ENCODE measurements around the gene FAM83F.
A peak's percentile ranks its signal among the peaks of the same experiment; 100 is the strongest.
"Not testable (repeated sequence)": the region's sequence is repeated elsewhere in the genome, so short reads cannot be mapped to it uniquely, and the experiment has no call there.

FAM83F gene

GRCh38 chr22:39988386-39989114 is 6.2 kb upstream of the FAM83F start:
- no peak overlapping the region for H3K4me3 ChIP-seq (ENCODE audit: low read depth, low read length)
- no peak for TF ChIP-seq CTCF (IDR thresholded peaks at IDR 0.05; ENCODE audit: control insufficient read depth, extremely low read depth, insufficient read depth)
- DNase-seq (ENCODE audit: low read depth): no peak

DNA sequence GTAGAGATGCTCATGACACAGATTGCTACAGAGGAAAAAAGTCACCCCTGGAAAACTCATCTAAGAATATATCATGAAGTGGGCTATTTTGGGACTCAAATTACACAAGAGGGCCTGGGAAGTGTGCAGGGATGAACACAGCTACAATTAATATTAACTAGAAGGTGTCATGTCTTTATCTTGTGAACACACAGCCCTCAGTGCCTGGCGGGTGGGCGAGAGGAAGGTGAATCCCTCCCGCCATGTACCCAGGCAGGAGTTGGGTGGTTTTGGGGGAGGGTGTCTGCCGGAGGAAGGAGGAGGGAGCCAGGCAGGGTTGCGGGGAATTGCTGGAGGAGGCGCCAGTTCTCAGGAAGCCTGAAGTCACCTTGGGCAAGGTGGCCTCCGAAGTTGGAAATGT is 5.1 kb upstream of the FAM83F start:
- no peak for TF ChIP-seq CTCF (IDR thresholded peaks at IDR 0.05; ENCODE audit: control insufficient read depth, extremely low read depth, insufficient read depth)
- DNase-seq (ENCODE audit: low read depth): no peak
- no peak overlapping the region for H3K4me3 ChIP-seq (ENCODE audit: low read depth, low read length)

GRCh38 chr22:39990686-39991085 is 4.1 kb upstream of the FAM83F start:
- H3K4me3 ChIP-seq (ENCODE audit: low read depth, low read length): no peak overlapping the region
- no peak for TF ChIP-seq CTCF (IDR thresholded peaks at IDR 0.05; ENCODE audit: control insufficient read depth, extremely low read depth, insufficient read depth)
- no peak for DNase-seq (ENCODE audit: low read depth)

DNA sequence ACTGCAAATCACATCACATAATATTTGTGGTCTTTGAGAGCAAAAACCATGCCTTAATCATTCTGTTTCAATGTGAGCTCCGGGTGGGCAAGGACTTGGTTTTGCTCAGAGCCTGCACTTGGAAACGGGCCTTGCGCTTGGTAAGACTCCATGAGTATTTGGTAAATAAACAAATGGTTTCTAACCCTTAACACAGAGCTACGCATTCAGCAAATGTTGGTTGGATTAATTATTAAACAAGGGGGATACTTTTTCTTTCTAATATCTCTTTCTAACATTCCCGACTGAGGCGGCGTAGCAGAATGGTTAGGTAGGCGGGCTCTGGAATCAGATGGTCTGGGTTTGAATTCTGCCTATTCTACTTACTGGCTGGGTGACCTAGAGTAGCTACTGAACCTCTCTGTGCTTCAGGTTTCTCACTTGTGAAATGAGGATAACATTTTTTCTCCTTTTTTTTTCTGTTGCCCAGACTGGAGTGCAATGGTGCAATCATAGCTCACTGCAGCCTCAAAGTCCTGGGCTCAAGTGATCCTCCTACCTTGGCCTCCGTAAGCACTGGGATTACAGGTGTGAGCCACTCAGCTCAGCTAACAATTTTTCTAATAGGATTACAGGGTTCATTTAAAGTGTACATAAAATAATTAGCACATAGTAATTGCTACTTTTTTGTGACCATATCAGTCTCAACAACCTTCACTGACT is 3.4 kb upstream of the FAM83F start:
- no peak for DNase-seq (ENCODE audit: low read depth)
- no peak for TF ChIP-seq CTCF (IDR thresholded peaks at IDR 0.05; ENCODE audit: control insufficient read depth, extremely low read depth, insufficient read depth)
- H3K4me3 ChIP-seq (ENCODE audit: low read depth, low read length): no peak overlapping the region

- no peak for TF ChIP-seq CTCF (IDR thresholded peaks at IDR 0.05; ENCODE audit: control insufficient read depth, extremely low read depth, insufficient read depth)
- DNase-seq (ENCODE audit: low read depth): no peak
- no peak overlapping the region for H3K4me3 ChIP-seq (ENCODE audit: low read depth, low read length)
Measured at GRCh38 chr22:39992088-39992826, 2.5 kb upstream of the FAM83F start.

DNA sequence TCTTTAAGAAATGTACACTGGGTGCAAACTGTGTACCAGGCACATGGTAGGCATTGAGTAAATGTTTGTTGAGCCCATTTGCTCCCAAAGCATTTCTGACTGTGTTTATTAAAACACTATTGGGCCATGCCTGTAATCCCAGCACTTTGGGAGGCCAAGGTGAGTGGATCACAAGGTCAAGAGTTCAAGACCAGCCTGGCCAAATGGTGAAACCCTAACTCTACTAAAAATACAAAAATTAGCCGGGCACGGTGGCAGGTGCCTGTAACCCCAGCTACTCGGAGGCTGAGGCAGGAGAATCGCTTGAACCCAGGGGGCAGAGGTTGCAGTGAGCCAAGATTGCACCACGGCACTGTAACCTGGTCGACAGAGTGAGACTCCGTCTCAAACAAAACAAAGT is 1.9 kb upstream of the FAM83F start:
- not testable (repeated sequence) for DNase-seq (ENCODE audit: low read depth)

GRCh38 chr22:39994041-39994565 is 651 bp upstream of the FAM83F start:
- no peak for DNase-seq (ENCODE audit: low read depth)
- no peak for TF ChIP-seq CTCF (IDR thresholded peaks at IDR 0.05; ENCODE audit: control insufficient read depth, extremely low read depth, insufficient read depth)
- H3K4me3 ChIP-seq (ENCODE audit: low read depth, low read length): peak overlapping the region; percentile 44

More for the DNA sequence above, 1.9 kb upstream of the FAM83F start:
- H3K4me3 ChIP-seq (ENCODE audit: low read depth, low read length): not testable (repeated sequence)

All from LNCaP clone FGC (cell line).